H1 (cell line): ENCODE measurements around the gene SERINC4.
"Not testable (repeated sequence)": the region's sequence is repeated elsewhere in the genome, so short reads cannot be mapped to it uniquely, and the experiment has no call there.

Source experiments
- CBX5 ChIP-seq: fragments of 300-800, 300-1000 bp; sonication (generic); IDR thresholded peaks from 2 replicates; pipeline ENCODE4 v1.7.1; 2016; ENCODE audit warnings: antibody characterized with exemption, low read length, low read depth
- CHD1 ChIP-seq: IDR thresholded peaks from 2 replicates; pipeline ENCODE4 v1.6.1; 2012; ENCODE audit warnings: low read depth, low read length, improper control_type of control experiment
- EGR1 ChIP-seq: IDR thresholded peaks from 2 replicates; pipeline ENCODE4 v1.6.1; 2011; ENCODE audit warnings: low read depth, low read length, borderline replicate concordance
- EP300 ChIP-seq, 2 experiments: IDR thresholded peaks; 1 replicate in 1 of 2; 2 replicates in 1 of 2; pipeline ENCODE4 v1.6.1; 2011 to 2012; ENCODE audit warnings: low read depth in 2 of 2, low read length in 2 of 2, mild to moderate bottlenecking in 2 of 2, borderline replicate concordance in 1 of 2, inconsistent platforms in 1 of 2, moderate library complexity in 1 of 2
- EZH2 ChIP-seq: fragments of 200-600 bp; sonication (generic); IDR thresholded peaks from 2 replicates; pipeline ENCODE4 v1.7.1; 2012; ENCODE audit warnings: low read depth, mild to moderate bottlenecking, moderate library complexity, low read length, inconsistent platforms; ENCODE audit not compliant: severe bottlenecking
- GTF2F1 ChIP-seq: IDR thresholded peaks from 2 replicates; pipeline ENCODE4 v1.6.1; 2012; ENCODE audit warnings: low read depth, low read length, improper control_type of control experiment, borderline replicate concordance
- NRF1 ChIP-seq: IDR thresholded peaks from 2 replicates; pipeline ENCODE4 v1.6.1; 2011; ENCODE audit warnings: mild to moderate bottlenecking, low read depth, low read length, improper control_type of control experiment
- POLR2A ChIP-seq, 2 experiments: IDR thresholded peaks; 1 replicate in 1 of 2; 2 replicates in 1 of 2; pipeline ENCODE4 v1.6.1; 2011; ENCODE audit warnings: low read depth in 2 of 2, low read length in 2 of 2, mild to moderate bottlenecking in 2 of 2; ENCODE audit errors: control extremely low read depth in 1 of 2
- RAD21 ChIP-seq, 2 experiments: IDR thresholded peaks in 1 of 2; conservative IDR thresholded peaks in 1 of 2; 2 replicates each; pipeline ENCODE4 v1.6.1; 2011; ENCODE audit warnings: low read depth in 2 of 2, low read length in 2 of 2, improper control_type of control experiment in 1 of 2, inconsistent platforms in 1 of 2, mild to moderate bottlenecking in 1 of 2, moderate library complexity in 1 of 2
- SP1 ChIP-seq: IDR thresholded peaks from 2 replicates; pipeline ENCODE4 v1.6.1; 2011; ENCODE audit warnings: low read depth, low read length
- SP4 ChIP-seq: IDR thresholded peaks from 2 replicates; pipeline ENCODE4 v1.6.1; 2012; ENCODE audit warnings: low read length, inconsistent platforms
- TCF12 ChIP-seq: IDR thresholded peaks from 2 replicates; pipeline ENCODE4 v1.6.1; 2011; ENCODE audit warnings: low read depth, mild to moderate bottlenecking, low read length
- TF ChIP-seq, protein P1 (sequence below), 3 experiments: IDR thresholded peaks; 1 replicate in 2 of 3; 2 replicates in 1 of 3; pipeline versions ENCODE4 v1.5.1 to v1.6.1; 2011; ENCODE audit warnings: low read length in 3 of 3, mild to moderate bottlenecking in 3 of 3, inconsistent platforms in 2 of 3, low read depth in 1 of 3, moderate library complexity in 1 of 3; ENCODE audit not compliant: insufficient read depth in 1 of 3; ENCODE audit errors: control extremely low read depth in 1 of 3

DNA sequence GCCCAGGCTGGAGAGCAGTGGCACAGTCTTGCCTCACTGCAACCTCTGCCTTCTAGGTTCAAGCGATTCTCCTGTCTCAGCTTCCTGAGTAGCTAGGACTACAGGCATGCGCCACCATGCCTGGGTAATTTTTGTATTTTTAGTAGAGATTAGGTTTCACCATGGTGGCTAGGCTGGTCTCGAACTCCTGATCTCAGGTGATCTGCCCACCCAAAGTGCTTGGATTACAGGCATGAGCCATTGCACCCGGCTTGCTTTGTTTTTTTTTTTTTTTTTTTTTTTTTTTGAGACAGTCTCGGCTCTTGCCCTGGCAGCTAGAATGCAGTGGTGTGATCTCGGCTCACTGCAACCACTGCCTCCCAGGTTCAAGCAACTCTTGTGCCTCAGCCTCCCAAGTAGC lies 32.5 kb upstream of the SERINC4 start:
- TF ChIP-seq POLR2A (IDR thresholded peaks at IDR 0.05; ENCODE audit: control extremely low read depth in 1 of 2, low read depth in 2 of 2, low read length in 2 of 2); SP1; GTF2F1; RAD21 (IDR thresholded peaks at IDR 0.05 in 1 of 2, conservative IDR thresholded peaks at IDR 0.05 in 1 of 2; ENCODE audit: low read depth in 2 of 2, low read length in 2 of 2); EGR1; NRF1; CBX5; EP300 (IDR thresholded peaks at IDR 0.05; ENCODE audit: borderline replicate concordance in 1 of 2, low read depth in 2 of 2, low read length in 2 of 2); CHD1; SP4; EZH2; TCF12: not testable (repeated sequence)
- TF ChIP-seq, protein P1, sequence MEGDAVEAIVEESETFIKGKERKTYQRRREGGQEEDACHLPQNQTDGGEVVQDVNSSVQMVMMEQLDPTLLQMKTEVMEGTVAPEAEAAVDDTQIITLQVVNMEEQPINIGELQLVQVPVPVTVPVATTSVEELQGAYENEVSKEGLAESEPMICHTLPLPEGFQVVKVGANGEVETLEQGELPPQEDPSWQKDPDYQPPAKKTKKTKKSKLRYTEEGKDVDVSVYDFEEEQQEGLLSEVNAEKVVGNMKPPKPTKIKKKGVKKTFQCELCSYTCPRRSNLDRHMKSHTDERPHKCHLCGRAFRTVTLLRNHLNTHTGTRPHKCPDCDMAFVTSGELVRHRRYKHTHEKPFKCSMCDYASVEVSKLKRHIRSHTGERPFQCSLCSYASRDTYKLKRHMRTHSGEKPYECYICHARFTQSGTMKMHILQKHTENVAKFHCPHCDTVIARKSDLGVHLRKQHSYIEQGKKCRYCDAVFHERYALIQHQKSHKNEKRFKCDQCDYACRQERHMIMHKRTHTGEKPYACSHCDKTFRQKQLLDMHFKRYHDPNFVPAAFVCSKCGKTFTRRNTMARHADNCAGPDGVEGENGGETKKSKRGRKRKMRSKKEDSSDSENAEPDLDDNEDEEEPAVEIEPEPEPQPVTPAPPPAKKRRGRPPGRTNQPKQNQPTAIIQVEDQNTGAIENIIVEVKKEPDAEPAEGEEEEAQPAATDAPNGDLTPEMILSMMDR (IDR thresholded peaks at IDR 0.05; ENCODE audit: control extremely low read depth in 1 of 3, insufficient read depth in 1 of 3, low read depth in 1 of 3, low read length in 3 of 3), result not testable (repeated sequence)
